HG03439 (cell line): Measurements from ENCODE around the gene TMEM14A.

Source experiments
- ATAC-seq: cut with Tn5 transposase; IDR thresholded peaks from one replicate; pipeline ENCODE4 v1.9.1; 2021; ENCODE audit warnings: mild to moderate bottlenecking, moderate library complexity; ENCODE audit not compliant: unreplicated experiment

Gene TMEM14A, protein sequence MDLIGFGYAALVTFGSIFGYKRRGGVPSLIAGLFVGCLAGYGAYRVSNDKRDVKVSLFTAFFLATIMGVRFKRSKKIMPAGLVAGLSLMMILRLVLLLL

DNA sequence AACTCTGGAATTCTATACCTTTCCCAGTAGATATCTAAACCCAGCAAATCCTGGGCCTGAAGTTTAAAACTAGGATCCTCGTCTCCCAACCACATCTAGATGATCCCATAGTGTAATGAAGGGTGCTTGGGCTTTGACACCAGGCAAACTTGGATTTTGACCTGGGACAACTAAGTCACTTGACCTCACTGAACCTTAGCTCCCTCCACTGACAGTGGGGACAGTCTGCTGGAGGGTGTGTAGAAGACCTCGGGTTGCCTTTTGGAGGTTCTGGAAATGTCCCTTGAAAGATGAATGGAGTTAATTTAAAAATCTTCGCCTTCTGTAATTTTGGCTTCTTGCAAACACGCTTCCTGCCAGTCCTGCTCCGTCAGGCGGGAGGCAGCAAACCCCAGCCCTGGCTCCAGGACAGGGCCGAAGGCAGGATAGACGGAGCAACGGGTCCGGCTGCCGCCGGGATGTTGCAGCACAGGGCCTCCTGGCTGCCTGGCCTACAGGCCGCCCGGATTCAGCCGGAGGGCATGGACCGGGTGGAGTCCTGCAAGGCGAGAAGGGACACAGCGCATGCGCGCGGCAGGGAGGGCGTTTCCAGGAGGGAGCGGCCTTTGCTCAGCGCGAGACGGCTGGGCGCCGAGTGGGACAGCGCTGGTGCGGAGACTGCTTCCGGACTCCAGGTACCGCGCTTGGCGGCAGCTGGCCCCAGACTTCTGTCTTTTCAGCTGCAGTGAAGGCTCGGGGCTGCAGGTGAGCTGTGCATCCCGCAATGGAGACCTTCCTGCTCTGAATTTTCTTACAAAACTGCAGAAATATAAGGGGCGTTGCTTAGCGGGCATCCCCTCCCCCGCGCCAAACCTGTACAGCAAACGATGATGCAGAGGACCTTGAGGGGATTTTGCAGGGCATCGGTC is at the start of gene TMEM14A:
Gene TMEM14A (plus strand): TSS at position 612 of the 908 bp plus-strand sequence. CDS start 5,990 bp downstream, outside the sequence.
- ATAC-seq: peak; percentile 98

GRCh38 chr6:52621631-52622030 is 49.3 kb upstream of the TMEM14A start:
- no peak for ATAC-seq

DNA sequence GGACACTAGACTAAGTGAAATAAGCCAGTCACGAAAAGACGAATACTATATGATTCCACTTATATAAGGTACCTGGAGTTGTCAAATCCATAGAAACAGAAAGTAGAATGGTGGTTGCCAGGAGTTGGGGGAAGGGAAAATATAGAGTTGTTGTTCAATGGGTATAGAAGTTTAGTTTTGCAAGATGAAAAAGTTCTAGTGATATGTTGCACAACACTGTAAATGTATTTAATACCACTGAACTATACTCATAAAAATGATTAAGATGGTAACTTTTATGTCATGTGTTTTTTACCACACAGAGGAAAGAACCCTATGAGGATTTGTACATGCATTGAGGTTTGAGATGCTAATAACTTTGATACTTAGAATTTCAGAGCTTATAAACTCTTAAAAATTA is 48.1 kb upstream of the TMEM14A start:
- no peak for ATAC-seq

- no peak for ATAC-seq
These were observed 38.9 kb upstream of the TMEM14A start for GRCh38 chr6:52632011-52632410.

- no peak for ATAC-seq
These were observed 36.7 kb upstream of the TMEM14A start for GRCh38 chr6:52634211-52634610.

DNA sequence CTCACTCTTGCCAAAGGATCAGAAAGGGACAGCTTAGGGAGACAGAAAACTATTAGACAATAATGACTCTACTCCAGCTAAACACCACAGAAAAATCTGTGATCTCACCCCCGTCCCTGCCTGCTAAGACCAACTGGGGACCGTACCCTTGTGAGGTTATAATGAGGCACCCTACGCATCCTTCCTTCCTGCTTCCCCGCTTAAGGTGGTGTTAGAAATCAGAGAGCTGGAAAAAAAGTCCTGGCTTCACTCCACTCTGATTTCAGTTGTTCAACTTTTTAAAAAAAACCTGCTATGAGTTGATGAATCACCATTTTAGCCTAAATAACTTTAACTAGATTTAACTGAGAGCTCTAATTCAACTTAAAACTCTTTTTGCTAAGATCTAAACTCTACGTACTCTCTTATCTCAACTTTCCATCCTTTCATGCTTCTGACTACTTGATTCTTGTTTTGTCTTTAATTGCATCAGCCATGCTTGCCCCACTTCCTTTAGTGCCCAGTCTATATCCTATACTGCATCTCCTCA is 35.8 kb upstream of the TMEM14A start:
- no peak for ATAC-seq

GRCh38 chr6:52636830-52637229 is 34.1 kb upstream of the TMEM14A start:
- ATAC-seq: no peak

DNA sequence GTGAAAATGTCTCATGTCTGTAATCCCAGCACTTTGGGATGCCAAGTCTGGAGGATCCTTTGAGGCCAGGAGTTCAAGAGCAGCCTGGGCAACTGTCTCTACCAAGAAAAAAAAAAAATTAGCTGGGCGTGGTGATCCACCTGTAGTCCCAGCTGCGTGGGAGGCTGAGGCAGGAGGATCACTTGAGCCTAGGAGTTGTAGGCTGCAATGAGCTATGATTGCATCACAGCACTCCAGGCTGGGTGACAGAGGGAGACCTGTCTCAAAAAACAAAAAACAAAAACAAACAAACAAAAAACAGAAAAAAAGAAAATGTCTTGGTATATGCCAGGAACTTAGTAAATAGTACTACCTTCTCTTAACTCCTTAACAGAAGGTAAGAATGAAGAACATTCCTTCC is 31.4 kb upstream of the TMEM14A start:
- no peak for ATAC-seq

- no peak for ATAC-seq
These were observed 30.7 kb upstream of the TMEM14A start for GRCh38 chr6:52640170-52640569.

- no peak for ATAC-seq
These were observed 30.0 kb upstream of the TMEM14A start for GRCh38 chr6:52640916-52641315.

- no peak for ATAC-seq
These were observed 29.5 kb upstream of the TMEM14A start for GRCh38 chr6:52641388-52641787.

- ATAC-seq: no peak
These were observed 29.1 kb upstream of the TMEM14A start for GRCh38 chr6:52641826-52642225.

DNA sequence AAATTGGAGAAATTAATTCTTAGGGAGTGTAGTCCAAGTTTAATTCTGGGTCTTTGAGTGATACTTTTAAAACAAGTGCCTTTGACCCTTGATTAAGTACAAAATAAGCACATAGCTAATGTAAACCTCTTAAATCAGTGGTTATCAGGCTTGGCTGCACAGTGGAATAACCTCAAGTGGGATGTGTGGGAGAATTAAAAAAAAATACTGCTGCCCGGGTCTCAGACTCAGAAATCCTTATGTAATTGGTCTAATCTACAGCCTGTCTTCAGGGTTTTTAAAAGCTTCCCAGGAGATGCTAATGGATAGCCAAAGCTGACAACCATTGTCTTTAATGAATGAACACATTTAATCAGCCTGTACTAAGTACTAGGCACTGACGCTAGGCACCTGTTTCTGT is 28.5 kb upstream of the TMEM14A start:
- no peak for ATAC-seq

DNA sequence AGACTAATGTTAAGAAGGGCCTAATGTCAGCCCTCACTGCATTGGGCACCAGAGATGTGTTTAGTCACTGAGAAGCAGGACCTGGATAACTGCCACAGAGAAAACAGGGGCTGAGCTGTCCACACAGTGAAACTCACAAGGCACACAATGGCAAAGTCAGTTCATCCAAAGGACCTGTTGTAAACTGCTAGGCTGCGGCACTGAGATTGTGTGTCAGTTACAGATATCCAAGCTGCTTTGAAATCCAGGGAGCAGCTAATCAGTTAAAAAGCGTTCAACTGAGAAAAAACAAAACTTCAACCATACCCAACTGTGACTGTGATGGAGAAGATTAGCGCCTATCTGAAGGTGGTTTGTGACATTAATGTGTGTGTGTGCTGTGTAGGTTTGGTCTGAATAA is 27.8 kb upstream of the TMEM14A start:
- ATAC-seq: no peak

GRCh38 chr6:52644253-52644652 is 26.7 kb upstream of the TMEM14A start:
- no peak for ATAC-seq

GRCh38 chr6:52645976-52646375 is 24.9 kb upstream of the TMEM14A start:
- ATAC-seq: no peak

DNA sequence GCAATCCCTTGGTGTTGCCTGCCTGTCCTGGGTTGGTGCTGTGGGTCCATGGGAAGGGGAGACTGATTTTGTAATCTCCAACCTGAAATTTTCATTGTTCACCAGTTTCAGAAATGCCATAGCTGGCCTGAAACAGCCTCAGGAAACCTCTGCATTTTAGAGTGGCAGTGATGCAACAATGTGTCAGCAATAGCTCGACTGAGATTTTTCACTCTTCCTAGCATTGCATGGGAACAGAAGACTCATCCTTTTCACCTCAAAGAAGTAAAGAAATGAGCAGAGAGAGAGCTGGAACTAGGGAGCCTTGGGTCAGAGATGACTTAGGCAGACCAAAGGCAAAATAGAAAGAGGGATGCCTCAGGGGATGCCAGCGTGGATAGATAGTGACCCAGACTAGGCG is 23.7 kb upstream of the TMEM14A start:
- no peak for ATAC-seq

- ATAC-seq: no peak
These were observed 21.3 kb upstream of the TMEM14A start for GRCh38 chr6:52649536-52650160.

DNA sequence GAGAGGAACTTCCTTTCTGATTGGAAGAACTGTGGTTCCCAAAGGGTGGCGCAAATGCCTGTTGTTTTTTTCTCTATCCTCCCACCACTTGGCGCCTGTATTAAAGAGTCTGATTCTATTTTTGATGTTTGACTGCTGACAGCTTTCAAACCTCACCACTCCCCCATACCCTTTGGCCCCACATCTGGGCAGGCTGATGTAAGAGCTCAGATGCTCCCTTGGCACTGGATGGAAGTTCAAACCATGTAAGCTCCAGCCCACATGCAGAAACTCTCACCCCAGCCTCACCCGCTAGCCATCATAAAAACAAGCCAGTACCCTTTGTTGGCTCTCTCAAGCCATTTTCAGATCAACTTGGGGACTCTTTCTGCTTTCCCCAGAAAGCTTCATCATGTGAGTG is 20.0 kb upstream of the TMEM14A start:
- ATAC-seq: no peak

DNA sequence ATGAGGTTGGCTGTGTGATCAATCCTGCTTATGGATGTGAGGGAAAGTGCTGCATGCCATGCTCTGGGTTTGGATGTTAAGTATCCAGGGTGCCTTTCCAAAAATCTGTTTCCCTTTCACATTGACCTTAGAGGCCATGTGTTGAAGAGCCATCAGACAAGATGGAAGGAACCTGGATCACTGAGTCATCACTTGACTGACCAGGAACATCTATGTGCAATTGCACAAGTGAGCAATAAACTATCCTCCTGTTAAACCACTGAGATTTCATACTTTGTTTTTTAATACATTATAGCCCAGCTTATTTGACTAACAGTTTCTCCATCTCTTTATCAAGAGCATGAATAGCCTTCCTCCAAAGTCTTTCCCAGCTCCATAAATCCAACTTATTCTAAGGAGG is 17.8 kb upstream of the TMEM14A start:
- no peak for ATAC-seq

DNA sequence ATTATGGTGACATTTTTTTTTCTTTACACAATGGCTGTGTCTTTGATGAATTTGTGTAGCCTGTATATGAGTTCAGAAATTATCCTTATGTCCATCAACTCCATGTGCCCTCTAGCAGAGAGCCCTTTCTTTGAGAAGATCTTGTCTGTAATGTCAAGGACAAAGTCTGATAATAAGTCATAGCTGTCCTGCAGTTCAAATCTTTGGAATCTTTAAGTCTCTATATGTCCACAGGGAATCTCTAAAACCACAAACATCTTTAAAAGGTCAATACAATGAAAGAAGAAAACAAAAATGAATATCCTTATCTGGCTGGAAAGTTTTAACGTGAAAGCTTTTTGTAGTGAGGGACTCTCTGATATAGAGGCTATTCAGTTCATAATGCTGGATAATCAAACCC is 16.9 kb upstream of the TMEM14A start:
- ATAC-seq: no peak

DNA sequence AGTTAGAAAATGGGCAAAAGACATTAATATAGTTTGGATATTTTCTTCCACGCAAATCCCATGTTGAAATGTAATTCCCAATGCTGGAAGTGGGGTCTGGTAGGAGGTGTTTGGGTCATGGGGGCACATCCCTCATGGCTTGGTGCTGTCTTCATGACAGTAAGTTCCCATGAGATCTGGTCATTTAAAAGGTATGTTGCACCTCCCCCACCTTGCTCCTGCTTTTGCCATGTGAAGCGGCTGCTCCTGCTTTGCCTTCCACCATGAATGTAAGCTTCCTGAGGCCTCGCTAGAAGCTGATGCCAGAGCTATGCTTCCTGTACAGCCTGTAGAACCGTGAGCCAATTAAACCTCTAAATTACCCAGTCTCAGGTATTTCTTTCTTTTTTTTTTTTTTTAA is 16.3 kb upstream of the TMEM14A start:
- ATAC-seq: no peak
